Testis (tissue), 3 donors: ENCODE results near the gene LMO4. TPM values are rescaled to one million over a fixed set of nuclear protein-coding genes. Genes with fewer than 3 reads are reported as not detected.

ENCODE experiments used
- DNase-seq: peaks from one replicate; pipeline ENCODE4 v3.0.0-alpha.2; 2019
- H3K27ac ChIP-seq, 2 donors: fragments of 200-600 bp; sonication (generic); one replicate each; pipeline ENCODE4 v1.5.1; 2019
- H3K27me3 ChIP-seq: fragments of 200-600 bp; sonication (generic); one replicate; pipeline ENCODE4 v1.5.1; 2019
- H3K36me3 ChIP-seq: fragments of 200-600 bp; sonication (generic); one replicate; pipeline ENCODE4 v1.5.1; 2017; ENCODE audit warnings: low read depth; ENCODE audit errors: missing control alignments
- H3K4me1 ChIP-seq: fragments of 200-600 bp; sonication (generic); one replicate; pipeline ENCODE4 v1.5.1; 2019
- H3K4me3 ChIP-seq, 2 donors: fragments of 200-600 bp; sonication (generic); one replicate each; pipeline ENCODE4 v1.5.1; 2017 to 2019
- H3K9me3 ChIP-seq: fragments of 200-600 bp; sonication (generic); one replicate; pipeline ENCODE4 v1.5.1; 2017
- POLR2A ChIP-seq: fragments of 450-650 bp; IDR thresholded peaks from one replicate; pipeline ENCODE4 v1.6.1; 2017; ENCODE audit warnings: antibody characterized with exemption, mild to moderate bottlenecking, moderate library complexity
- WGBS, 2 donors: methylation state at CpG; one replicate each; pipeline ENCODE4 v1.1.5; 2018; 5-methylcytosine and 5-hydroxymethylcytosine counted together
- intact Hi-C: fragments of 100-400 bp; cut with DNase I; formaldehyde crosslinking; loops from one replicate; pipeline ENCODE4 v1.15.1; 2023; ENCODE audit warnings: low total_unique reads
- polyA plus RNA-seq: library from polyadenylated mRNA; stranded (reverse); fragments of 350-450 nt; fragmentation: Illumina TruSeq; extraction: RNeasy Lipid Tissue Mini Kit (QIAGEN cat#74804); gene quantifications from one replicate; pipeline ENCODE4 v1.2.3, GENCODE V29; 2014; ENCODE audit warnings: low read depth, low replicate concordance; ENCODE audit not compliant: insufficient read depth
- total RNA-seq, 2 donors: library from RNA; depleted of rRNA; stranded (reverse); fragments of >200 nt; gene quantifications; one replicate each; pipeline ENCODE4 v1.2.3, GENCODE V29; 2016
- TF ChIP-seq, protein P1 (sequence below), 3 experiments: fragments of 450-650 bp in 2 of 3; fragments of 200-600 bp in 1 of 3; sonication (generic) in 1 of 3; IDR thresholded peaks; one replicate each; pipeline ENCODE4 v1.5.1; 2016 to 2019; ENCODE audit warnings: antibody characterized with exemption in 3 of 3, mild to moderate bottlenecking in 2 of 3, moderate library complexity in 1 of 3

LMO4 gene
- total and polyA plus RNA-seq, 3 donors from 2014 or later, result 38.3 to 76.6 (median 65.6) TPM

- Histone ChIP-seq H3K4me3 (no peak overlapping the region), H3K27me3 (no peaks in the 10 kb centered on the region), H3K9me3 (no peaks in the 10 kb centered on the region), H3K27ac (no peak overlapping the region), H3K4me1 (no peaks in the 10 kb centered on the region), H3K36me3 (no peaks in the 10 kb centered on the region)
- no peak for DNase-seq
- whole genome bisulfite sequencing, 2 donors, result 84 to 88% methylated on average over 3 of the region's 3 CpGs
- intact Hi-C loops, result no loop called here
- no peak for TF ChIP-seq POLR2A
- TF ChIP-seq, protein P1, sequence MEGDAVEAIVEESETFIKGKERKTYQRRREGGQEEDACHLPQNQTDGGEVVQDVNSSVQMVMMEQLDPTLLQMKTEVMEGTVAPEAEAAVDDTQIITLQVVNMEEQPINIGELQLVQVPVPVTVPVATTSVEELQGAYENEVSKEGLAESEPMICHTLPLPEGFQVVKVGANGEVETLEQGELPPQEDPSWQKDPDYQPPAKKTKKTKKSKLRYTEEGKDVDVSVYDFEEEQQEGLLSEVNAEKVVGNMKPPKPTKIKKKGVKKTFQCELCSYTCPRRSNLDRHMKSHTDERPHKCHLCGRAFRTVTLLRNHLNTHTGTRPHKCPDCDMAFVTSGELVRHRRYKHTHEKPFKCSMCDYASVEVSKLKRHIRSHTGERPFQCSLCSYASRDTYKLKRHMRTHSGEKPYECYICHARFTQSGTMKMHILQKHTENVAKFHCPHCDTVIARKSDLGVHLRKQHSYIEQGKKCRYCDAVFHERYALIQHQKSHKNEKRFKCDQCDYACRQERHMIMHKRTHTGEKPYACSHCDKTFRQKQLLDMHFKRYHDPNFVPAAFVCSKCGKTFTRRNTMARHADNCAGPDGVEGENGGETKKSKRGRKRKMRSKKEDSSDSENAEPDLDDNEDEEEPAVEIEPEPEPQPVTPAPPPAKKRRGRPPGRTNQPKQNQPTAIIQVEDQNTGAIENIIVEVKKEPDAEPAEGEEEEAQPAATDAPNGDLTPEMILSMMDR (IDR thresholded peaks at IDR 0.05), result no peak
These were observed 27.2 kb downstream of the LMO4 start for GRCh38 chr1:87355894-87356293.

GRCh38 chr1:87356591-87356990 is 27.9 kb downstream of the LMO4 start:
- no peak overlapping the region for H3K27ac ChIP-seq
- TF ChIP-seq, protein P1 (IDR thresholded peaks at IDR 0.05), result no peak
- no peak for TF ChIP-seq POLR2A
- no peak overlapping the region for H3K4me3 ChIP-seq
- DNase-seq, result no peak
- no peaks in the 10 kb centered on the region for H3K27me3 ChIP-seq
- 89 to 90% methylated on average over 5 of the region's 5 CpGs for WGBS, 2 donors
- H3K4me1 ChIP-seq, result no peaks in the 10 kb centered on the region
- intact Hi-C loops, result no loop called here
- H3K9me3 ChIP-seq, result no peaks in the 10 kb centered on the region
- H3K36me3 ChIP-seq, result no peaks in the 10 kb centered on the region

GRCh38 chr1:87358219-87358618 is 29.5 kb downstream of the LMO4 start:
- Histone ChIP-seq H3K4me1 (no peaks in the 10 kb centered on the region), H3K36me3 (no peaks in the 10 kb centered on the region), H3K9me3 (no peaks in the 10 kb centered on the region), H3K27me3 (no peaks in the 10 kb centered on the region), H3K4me3 (no peak overlapping the region), H3K27ac (no peak overlapping the region)
- 92 to 95% methylated on average over 1 of the region's 1 CpG for WGBS, 2 donors
- intact Hi-C loops, result no loop called here
- no peak for TF ChIP-seq POLR2A
- TF ChIP-seq, protein P1 (IDR thresholded peaks at IDR 0.05), result no peak
- DNase-seq, result no peak

- no peaks in the 10 kb centered on the region for H3K27me3 ChIP-seq
- WGBS, 2 donors, result 91 to 95% methylated on average over 1 of the region's 1 CpG
- no peaks in the 10 kb centered on the region for H3K9me3 ChIP-seq
- intact Hi-C loops, result no loop called here
- H3K4me3 ChIP-seq, result no peak overlapping the region
- no peaks in the 10 kb centered on the region for H3K4me1 ChIP-seq
- TF ChIP-seq POLR2A, result no peak
- TF ChIP-seq, protein P1 (IDR thresholded peaks at IDR 0.05), result no peak
- no peak overlapping the region for H3K27ac ChIP-seq
- no peaks in the 10 kb centered on the region for H3K36me3 ChIP-seq
- no peak for DNase-seq
These were observed 30.9 kb downstream of the LMO4 start for GRCh38 chr1:87359586-87359985.

- TF ChIP-seq, protein P1 (IDR thresholded peaks at IDR 0.05), result no peak
- no peak for TF ChIP-seq POLR2A
- no peaks in the 10 kb centered on the region for H3K4me1 ChIP-seq
- no peaks in the 10 kb centered on the region for H3K36me3 ChIP-seq
- no peak for DNase-seq
- H3K27me3 ChIP-seq, result no peaks in the 10 kb centered on the region
- no peaks in the 10 kb centered on the region for H3K9me3 ChIP-seq
- intact Hi-C loops, result no loop called here
- 75 to 81% methylated on average over 5 of the region's 5 CpGs for WGBS, 2 donors
- no peak overlapping the region for H3K27ac ChIP-seq
- no peak overlapping the region for H3K4me3 ChIP-seq
These were observed 33.6 kb downstream of the LMO4 start for GRCh38 chr1:87362063-87362833.
